ENCODE measurements around the gene FAM135A.

DNA sequence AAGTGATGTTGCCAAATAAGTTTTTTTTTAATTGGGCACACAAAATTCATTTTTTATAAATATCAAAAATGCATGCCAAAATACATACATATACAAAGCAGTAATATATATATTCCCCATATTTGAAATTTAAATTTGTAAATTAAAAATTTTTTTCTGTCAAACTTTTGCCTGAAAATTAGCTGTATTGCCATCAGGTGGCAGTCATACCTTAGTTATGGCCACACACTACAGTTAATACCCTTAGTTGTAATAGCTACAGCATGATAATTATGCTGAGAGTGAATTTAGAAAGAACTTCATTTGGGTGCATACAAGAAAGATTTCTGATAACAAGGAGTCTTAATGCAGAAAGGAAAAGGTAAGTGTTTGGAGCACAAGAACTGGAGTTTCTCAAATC lies 107.3 kb downstream of the FAM135A start:
- TF ChIP-seq, protein P1, sequence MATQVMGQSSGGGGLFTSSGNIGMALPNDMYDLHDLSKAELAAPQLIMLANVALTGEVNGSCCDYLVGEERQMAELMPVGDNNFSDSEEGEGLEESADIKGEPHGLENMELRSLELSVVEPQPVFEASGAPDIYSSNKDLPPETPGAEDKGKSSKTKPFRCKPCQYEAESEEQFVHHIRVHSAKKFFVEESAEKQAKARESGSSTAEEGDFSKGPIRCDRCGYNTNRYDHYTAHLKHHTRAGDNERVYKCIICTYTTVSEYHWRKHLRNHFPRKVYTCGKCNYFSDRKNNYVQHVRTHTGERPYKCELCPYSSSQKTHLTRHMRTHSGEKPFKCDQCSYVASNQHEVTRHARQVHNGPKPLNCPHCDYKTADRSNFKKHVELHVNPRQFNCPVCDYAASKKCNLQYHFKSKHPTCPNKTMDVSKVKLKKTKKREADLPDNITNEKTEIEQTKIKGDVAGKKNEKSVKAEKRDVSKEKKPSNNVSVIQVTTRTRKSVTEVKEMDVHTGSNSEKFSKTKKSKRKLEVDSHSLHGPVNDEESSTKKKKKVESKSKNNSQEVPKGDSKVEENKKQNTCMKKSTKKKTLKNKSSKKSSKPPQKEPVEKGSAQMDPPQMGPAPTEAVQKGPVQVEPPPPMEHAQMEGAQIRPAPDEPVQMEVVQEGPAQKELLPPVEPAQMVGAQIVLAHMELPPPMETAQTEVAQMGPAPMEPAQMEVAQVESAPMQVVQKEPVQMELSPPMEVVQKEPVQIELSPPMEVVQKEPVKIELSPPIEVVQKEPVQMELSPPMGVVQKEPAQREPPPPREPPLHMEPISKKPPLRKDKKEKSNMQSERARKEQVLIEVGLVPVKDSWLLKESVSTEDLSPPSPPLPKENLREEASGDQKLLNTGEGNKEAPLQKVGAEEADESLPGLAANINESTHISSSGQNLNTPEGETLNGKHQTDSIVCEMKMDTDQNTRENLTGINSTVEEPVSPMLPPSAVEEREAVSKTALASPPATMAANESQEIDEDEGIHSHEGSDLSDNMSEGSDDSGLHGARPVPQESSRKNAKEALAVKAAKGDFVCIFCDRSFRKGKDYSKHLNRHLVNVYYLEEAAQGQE (IDR thresholded peaks at IDR 0.05; ENCODE audit: insufficient read depth in 1 of 2, low read depth in 2 of 2, low read length in 2 of 2) = no peak
- TF ChIP-seq SIN3A (IDR thresholded peaks at IDR 0.05; ENCODE audit: borderline replicate concordance, insufficient read depth, low read length) = no peak
- no peak for TF ChIP-seq POLR2AphosphoS5 (IDR thresholded peaks at IDR 0.05; ENCODE audit: low read depth, low read length)
- TF ChIP-seq TAF1 (IDR thresholded peaks at IDR 0.05; ENCODE audit: borderline replicate concordance, insufficient read depth, low read length) = no peak
- no peak for TF ChIP-seq FOXP2 (optimal IDR thresholded peaks at IDR 0.05; ENCODE audit: borderline replicate concordance, extremely low read depth, extremely low read length, insufficient read depth)
